HG03521 (cell line): Measurements from ENCODE around the gene TLE2.
"Not testable (repeated sequence)": the region's sequence is repeated elsewhere in the genome, so short reads cannot be mapped to it uniquely, and the experiment has no call there.

ENCODE experiments used
- ATAC-seq: cut with Tn5 transposase; IDR thresholded peaks from one replicate; pipeline ENCODE4 v1.9.1; 2021; ENCODE audit warnings: mild to moderate bottlenecking, moderate library complexity; ENCODE audit not compliant: unreplicated experiment

Gene TLE2

GRCh38 chr19:3038214-3038613 lies 9.1 kb upstream of the TLE2 start:
- no peak for ATAC-seq

- ATAC-seq: not testable (repeated sequence)
Measured at GRCh38 chr19:3036977-3037544, 8.0 kb upstream of the TLE2 start.

- peak; percentile 39 for ATAC-seq
Measured at GRCh38 chr19:3036119-3036976, 7.3 kb upstream of the TLE2 start.

- ATAC-seq: peak; percentile 88
Measured at GRCh38 chr19:3035542-3036118, 6.5 kb upstream of the TLE2 start.

- no peak for ATAC-seq
Measured at GRCh38 chr19:3034656-3035541, 5.8 kb upstream of the TLE2 start.

GRCh38 chr19:3034406-3034655 lies 5.3 kb upstream of the TLE2 start:
- no peak for ATAC-seq

GRCh38 chr19:3033595-3034405 lies 4.7 kb upstream of the TLE2 start:
- no peak for ATAC-seq

- ATAC-seq: no peak
Measured at GRCh38 chr19:3031607-3031867, 2.5 kb upstream of the TLE2 start.

GRCh38 chr19:3028305-3029064 lies 595 bp downstream of the TLE2 start:
- no peak for ATAC-seq

- no peak for ATAC-seq
Measured at GRCh38 chr19:3027981-3028304, 1.1 kb downstream of the TLE2 start.

- ATAC-seq: no peak
Measured at GRCh38 chr19:3027292-3027691, 1.8 kb downstream of the TLE2 start.

- ATAC-seq: no peak
Measured at GRCh38 chr19:3026768-3027167, 2.3 kb downstream of the TLE2 start.

GRCh38 chr19:3025549-3025886 lies 3.6 kb downstream of the TLE2 start:
- ATAC-seq: no peak

GRCh38 chr19:3024870-3025548 lies 4.1 kb downstream of the TLE2 start:
- no peak for ATAC-seq

- no peak for ATAC-seq
Measured at GRCh38 chr19:3024509-3024869, 4.6 kb downstream of the TLE2 start.

GRCh38 chr19:3020321-3020960 lies 8.6 kb downstream of the TLE2 start:
- no peak for ATAC-seq

GRCh38 chr19:3019211-3019854 lies 9.7 kb downstream of the TLE2 start:
- no peak for ATAC-seq

- ATAC-seq: no peak
Measured at GRCh38 chr19:3017923-3018322, 11.2 kb downstream of the TLE2 start.
